GM23338 (cell line): ENCODE measurements around the gene CST9. TPM values are rescaled to one million over a fixed set of nuclear protein-coding genes. Genes with fewer than 3 reads are reported as not detected.

Source experiments
- ATAC-seq: fragments of 200-7000 bp; cut with Tn5 transposase; 3 replicates; pipeline ENCODE4 v1.9.1; 2020
- DNase-seq: peaks from one replicate; pipeline ENCODE4 v3.0.0-alpha.2; 2015; ENCODE audit warnings: low spot score
- H2AFZ ChIP-seq: fragments of 200-600 bp; sonication (generic); 2 replicates; pipeline ENCODE4 v1.8.0; 2016; ENCODE audit warnings: antibody characterized with exemption, mild to moderate bottlenecking, moderate library complexity
- H3F3A ChIP-seq: fragments of 200-600 bp; sonication (generic); replicated peaks from 2 replicates; pipeline ENCODE4 v1.8.0; 2017; ENCODE audit warnings: antibody characterized with exemption, mixed run types, low read depth
- H3K27ac ChIP-seq: fragments of 200-600 bp; sonication (generic); 2 replicates; pipeline ENCODE4 v1.6.1; 2016; ENCODE audit warnings: low read depth
- H3K27me3 ChIP-seq: fragments of 200-600 bp; sonication (generic); 2 replicates; pipeline ENCODE4 v1.8.0; 2016; ENCODE audit warnings: mild to moderate bottlenecking, mixed run types, moderate library complexity; ENCODE audit not compliant: insufficient read depth
- H3K36me3 ChIP-seq: fragments of 200-600 bp; sonication (generic); 2 replicates; pipeline ENCODE4 v1.8.0; 2016; ENCODE audit warnings: mild to moderate bottlenecking; ENCODE audit not compliant: insufficient read depth
- H3K4me1 ChIP-seq: fragments of 200-600 bp; sonication (generic); 2 replicates; pipeline ENCODE4 v1.8.0; 2016; ENCODE audit warnings: mild to moderate bottlenecking, moderate library complexity; ENCODE audit not compliant: insufficient read depth
- H3K4me2 ChIP-seq: fragments of 200-600 bp; sonication (generic); 2 replicates; pipeline ENCODE4 v1.7.1; 2017; ENCODE audit warnings: mixed run types
- H3K4me3 ChIP-seq: fragments of 200-600 bp; sonication (generic); 2 replicates; pipeline ENCODE4 v1.6.1; 2016; ENCODE audit warnings: mixed run types
- H3K79me2 ChIP-seq: fragments of 200-600 bp; sonication (generic); replicated peaks from 2 replicates; pipeline ENCODE4 v1.8.0; 2017; ENCODE audit warnings: mild to moderate bottlenecking; ENCODE audit not compliant: insufficient read depth
- H3K9me2 ChIP-seq: fragments of 200-600 bp; sonication (generic); 2 replicates; pipeline ENCODE4 v1.8.0; 2017; ENCODE audit not compliant: insufficient read depth
- H4K20me1 ChIP-seq: fragments of 200-600 bp; sonication (generic); replicated peaks from 2 replicates; pipeline ENCODE4 v1.8.0; 2017; ENCODE audit warnings: mild to moderate bottlenecking; ENCODE audit not compliant: insufficient read depth
- H3K27ac Mint-ChIP-seq: 2 replicates; pipeline ENCODE4 v1.8.0; 2020; ENCODE audit warnings: inconsistent platforms, mild to moderate bottlenecking, moderate library complexity, mixed read lengths
- H3K27me3 Mint-ChIP-seq: 3 replicates; pipeline ENCODE4 v1.8.0; 2022; ENCODE audit warnings: low read depth, mild to moderate bottlenecking, moderate library complexity, mixed read lengths, inconsistent platforms; ENCODE audit not compliant: insufficient read depth, poor library complexity
- H3K36me3 Mint-ChIP-seq: 3 replicates; pipeline ENCODE4 v1.8.0; 2021; ENCODE audit warnings: low read depth, mild to moderate bottlenecking, inconsistent platforms, moderate library complexity, mixed read lengths
- H3K4me1 Mint-ChIP-seq: 3 replicates; pipeline ENCODE4 v1.8.0; 2020; ENCODE audit warnings: mild to moderate bottlenecking, inconsistent platforms, mixed read lengths
- H3K4me3 Mint-ChIP-seq: 3 replicates; pipeline ENCODE4 v1.8.0; 2021; ENCODE audit warnings: moderate library complexity, mild to moderate bottlenecking, inconsistent platforms, mixed read lengths
- H3K9me3 Mint-ChIP-seq: 3 replicates; pipeline ENCODE4 v1.8.0; 2020; ENCODE audit warnings: moderate library complexity, mild to moderate bottlenecking, inconsistent platforms, mixed read lengths
- CREB1 ChIP-seq: fragments of 250-450 bp; sonication (Bioruptor Pico); IDR thresholded peaks from 2 replicates; pipeline ENCODE4 v1.5.0; 2020; ENCODE audit warnings: low read depth, mild to moderate bottlenecking, moderate library complexity
- CTCF ChIP-seq, 2 experiments: fragments of 200-600 bp in 1 of 2; sonication (generic) in 1 of 2; conservative IDR thresholded peaks; 2 replicates each; pipeline versions ENCODE4 v1.5.1 to v1.6.1; 2016 to 2017; ENCODE audit warnings: antibody characterized with exemption in 2 of 2, low read depth in 2 of 2, mild to moderate bottlenecking in 2 of 2, moderate library complexity in 1 of 2
- ETS1 ChIP-seq: IDR thresholded peaks from 2 replicates; pipeline ENCODE4 v1.6.1; 2016; ENCODE audit warnings: antibody characterized with exemption
- EZH2 ChIP-seq: fragments of 200-600 bp; sonication (generic); IDR thresholded peaks from one replicate; pipeline ENCODE4 v1.8.0; 2017; ENCODE audit warnings: antibody characterized with exemption, mild to moderate bottlenecking, low read depth; ENCODE audit not compliant: unreplicated experiment
- EZH2phosphoT487 ChIP-seq: fragments of 200-600 bp; sonication (generic); IDR thresholded peaks from one replicate; pipeline ENCODE4 v1.8.1; 2018; ENCODE audit warnings: antibody characterized with exemption; ENCODE audit not compliant: unreplicated experiment
- JUNB ChIP-seq: IDR thresholded peaks from one replicate; pipeline ENCODE4 v1.6.1; 2016; ENCODE audit warnings: antibody characterized with exemption; ENCODE audit not compliant: unreplicated experiment
- NANOG ChIP-seq: IDR thresholded peaks from 2 replicates; pipeline ENCODE4 v1.6.1; 2016; ENCODE audit warnings: antibody characterized with exemption, borderline replicate concordance
- POLR2AphosphoS5 ChIP-seq: IDR thresholded peaks from 2 replicates; pipeline ENCODE4 v1.6.1; 2016; ENCODE audit warnings: antibody characterized with exemption, low read depth
- REST ChIP-seq: IDR thresholded peaks from one replicate; pipeline ENCODE4 v1.6.1; 2018; ENCODE audit warnings: antibody characterized with exemption; ENCODE audit not compliant: unreplicated experiment
- STAT1 ChIP-seq: IDR thresholded peaks from one replicate; pipeline ENCODE4 v1.6.1; 2016; ENCODE audit warnings: antibody characterized with exemption; ENCODE audit not compliant: unreplicated experiment
- ZNF331 ChIP-seq: fragments of 250-450 bp; sonication (Bioruptor Pico); IDR thresholded peaks from 2 replicates; pipeline ENCODE4 v1.5.0; 2020; ENCODE audit warnings: low read depth, mild to moderate bottlenecking, moderate library complexity
- polyA plus RNA-seq: library from polyadenylated mRNA; unstranded; fragments of >200 nt; fragmentation: Nextera tagmentation; extraction: Ambion mirVana; gene quantifications from 2 replicates; pipeline ENCODE4 v1.2.1, GENCODE V29; 2016
- total RNA-seq: library from RNA; depleted of rRNA; stranded (reverse); fragments of >200 nt; shearing (Covaris generic); gene quantifications from 2 replicates; pipeline ENCODE4 v1.2.3, GENCODE V29; 2014

CST9 gene
- total and polyA plus RNA-seq, 2 experiments from 2014 or later, result not detected

GRCh38 chr20:23636908-23637281 lies 31.2 kb upstream of the CST9 start (continued):
- TF ChIP-seq REST (no peak), POLR2AphosphoS5 (no peak), ETS1 (no peak), ZNF331 (CRISPR knock-in tag) (no peak), NANOG (no peak), CREB1 (CRISPR knock-in tag) (no peak)

GRCh38 chr20:23636182-23636907 lies 30.6 kb upstream of the CST9 start:
- H3K4me2 ChIP-seq, result peak overlapping the region; percentile 92
- ATAC-seq (no peak; the same call in 2 of the 3 replicates), DNase-seq (no peak)
- H2AFZ ChIP-seq, result no peak overlapping the region
- Mint-ChIP-seq H3K27me3 (peaks cover 22% of the 10 kb centered on the region), H3K4me1 (peaks cover 22% of the 10 kb centered on the region), H3K27ac (no peak overlapping the region; the same call in 1 of the 2 replicates), H3K9me3 (peaks cover 5% of the 10 kb centered on the region; the same call in 1 of the 3 replicates), H3K4me3 (peak overlapping the region; percentile 80), H3K36me3 (no peaks in the 10 kb centered on the region; the same call in 2 of the 3 replicates)
- peaks cover 6% of the 10 kb centered on the region; the same call in 1 of the 2 replicates for H3K4me1 ChIP-seq
- no peaks in the 10 kb centered on the region for H3F3A ChIP-seq
- peak overlapping the region; percentile 84 for H3K4me3 ChIP-seq
- H3K9me2 ChIP-seq, result peaks cover 3% of the 10 kb centered on the region; the same call in 1 of the 2 replicates
- peaks cover 12% of the 10 kb centered on the region for H3K27me3 ChIP-seq
- no peak overlapping the region for H3K27ac ChIP-seq
- H3K36me3 ChIP-seq, result no peaks in the 10 kb centered on the region
- H4K20me1 ChIP-seq, result no peaks in the 10 kb centered on the region
- H3K79me2 ChIP-seq, result no peaks in the 10 kb centered on the region
- TF ChIP-seq ETS1 (no peak), CTCF (conservative IDR thresholded peaks at IDR 0.05; ENCODE audit: low read depth in 2 of 2) (no peak), POLR2AphosphoS5 (no peak), EZH2phosphoT487 (no peak), REST (no peak), STAT1 (no peak), CREB1 (CRISPR knock-in tag) (no peak), ZNF331 (CRISPR knock-in tag) (no peak), EZH2 (no peak), NANOG (no peak), JUNB (no peak)
